H9 (cell line): ENCODE results near the gene CCDC134. TPM values are rescaled to one million over a fixed set of nuclear protein-coding genes. Genes with fewer than 3 reads are reported as not detected.

Experiments
- DNase-seq: peaks from one replicate; pipeline ENCODE4 v3.0.0-alpha.2; 2017
- H2AFZ ChIP-seq: one replicate; pipeline ENCODE4 v1.6.1; 2013; ENCODE audit warnings: mild to moderate bottlenecking, low read length, control low read depth, moderate library complexity
- H2AK5ac ChIP-seq: 2 replicates; pipeline ENCODE4 v1.6.1; 2013; ENCODE audit warnings: low read length, control low read depth, mixed read lengths; ENCODE audit not compliant: insufficient read length
- H2BK120ac ChIP-seq: one replicate; pipeline ENCODE4 v1.6.1; 2013; ENCODE audit warnings: low read depth, mild to moderate bottlenecking, low read length, control low read depth, inconsistent platforms; ENCODE audit not compliant: poor library complexity, severe bottlenecking
- H2BK12ac ChIP-seq: 2 replicates; pipeline ENCODE4 v1.6.1; 2013; ENCODE audit warnings: low read length, control low read depth, mixed read lengths, low read depth; ENCODE audit not compliant: insufficient read length
- H2BK15ac ChIP-seq: 2 replicates; pipeline ENCODE4 v1.6.1; 2013; ENCODE audit warnings: low read depth, low read length, control low read depth
- H2BK20ac ChIP-seq: one replicate; pipeline ENCODE4 v1.6.1; 2013; ENCODE audit warnings: low read depth, mild to moderate bottlenecking, low read length, control low read depth, inconsistent platforms; ENCODE audit not compliant: poor library complexity, severe bottlenecking
- H2BK5ac ChIP-seq: 2 replicates; pipeline ENCODE4 v1.6.1; 2013; ENCODE audit warnings: low read length, control low read depth, mixed read lengths; ENCODE audit not compliant: insufficient read length
- H3K14ac ChIP-seq: 2 replicates; pipeline ENCODE4 v1.6.1; 2013; ENCODE audit warnings: low read length, control low read depth; ENCODE audit not compliant: insufficient read depth
- H3K18ac ChIP-seq: 2 replicates; pipeline ENCODE4 v1.6.1; 2013; ENCODE audit warnings: low read depth, mild to moderate bottlenecking, mixed read lengths, low read length, control low read depth; ENCODE audit not compliant: insufficient read length
- H3K23ac ChIP-seq: 2 replicates; pipeline ENCODE4 v1.6.1; 2013; ENCODE audit warnings: low read length, control low read depth, mixed read lengths, low read depth; ENCODE audit not compliant: insufficient read length
- H3K23me2 ChIP-seq: 2 replicates; pipeline ENCODE4 v1.6.1; 2013; ENCODE audit warnings: low read depth, mild to moderate bottlenecking, mixed read lengths, low read length, control low read depth; ENCODE audit not compliant: insufficient read length, poor library complexity, severe bottlenecking
- H3K27ac ChIP-seq: 2 replicates; pipeline ENCODE4 v1.5.1; 2013; ENCODE audit warnings: low read length, control low read depth, mixed read lengths, low read depth; ENCODE audit not compliant: insufficient read length
- H3K27me3 ChIP-seq: 2 replicates; pipeline ENCODE4 v1.6.1; 2013; ENCODE audit warnings: low read length, control low read depth, inconsistent platforms; ENCODE audit not compliant: insufficient read depth
- H3K4ac ChIP-seq: 2 replicates; pipeline ENCODE4 v1.6.1; 2013; ENCODE audit warnings: low read depth, mild to moderate bottlenecking, control low read depth, inconsistent platforms, low read length, moderate library complexity
- H3K4me1 ChIP-seq: 2 replicates; pipeline ENCODE4 v1.6.1; 2013; ENCODE audit warnings: low read length, control low read depth, inconsistent platforms; ENCODE audit not compliant: insufficient read depth
- H3K4me2 ChIP-seq: 2 replicates; pipeline ENCODE4 v1.6.1; 2013; ENCODE audit warnings: low read length, control low read depth, mixed read lengths; ENCODE audit not compliant: insufficient read length, insufficient read depth
- H3K56ac ChIP-seq: 2 replicates; pipeline ENCODE4 v1.6.1; 2013; ENCODE audit warnings: low read depth, mild to moderate bottlenecking, mixed read lengths, low read length, control low read depth; ENCODE audit not compliant: insufficient read length
- H3K79me1 ChIP-seq: 2 replicates; pipeline ENCODE4 v1.6.1; 2013; ENCODE audit warnings: low read depth, mild to moderate bottlenecking, moderate library complexity, low read length, control low read depth, inconsistent platforms; ENCODE audit not compliant: insufficient read depth, poor library complexity, severe bottlenecking
- H3K79me2 ChIP-seq: 2 replicates; pipeline ENCODE4 v1.6.1; 2013; ENCODE audit warnings: low read length, control low read depth, inconsistent platforms; ENCODE audit not compliant: insufficient read depth
- H3K9ac ChIP-seq: 2 replicates; pipeline ENCODE4 v1.6.1; 2013; ENCODE audit warnings: low read length, control low read depth, mixed read lengths; ENCODE audit not compliant: insufficient read length; ENCODE audit errors: extremely low read depth
- H3K9me3 ChIP-seq: one replicate; pipeline ENCODE4 v1.6.1; 2013; ENCODE audit warnings: low read depth, low read length, inconsistent platforms; ENCODE audit not compliant: control insufficient read depth
- H3T11ph ChIP-seq: one replicate; pipeline ENCODE4 v1.6.1; 2013; ENCODE audit warnings: mild to moderate bottlenecking, low read length, control low read depth, inconsistent platforms
- H4K20me1 ChIP-seq: one replicate; pipeline ENCODE4 v1.6.1; 2013; ENCODE audit not compliant: control insufficient read depth, insufficient read length, insufficient read depth
- H4K5ac ChIP-seq: 2 replicates; pipeline ENCODE4 v1.6.1; 2013; ENCODE audit warnings: low read depth, mild to moderate bottlenecking, mixed read lengths, low read length, control low read depth; ENCODE audit not compliant: insufficient read length
- H4K8ac ChIP-seq: replicated peaks from 2 replicates; pipeline ENCODE4 v1.6.1; 2013; ENCODE audit warnings: low read length, control low read depth, mixed read lengths, low read depth; ENCODE audit not compliant: insufficient read length
- H4K91ac ChIP-seq: 2 replicates; pipeline ENCODE4 v1.6.1; 2013; ENCODE audit warnings: low read depth, mild to moderate bottlenecking, moderate library complexity, mixed read lengths, low read length, control low read depth; ENCODE audit not compliant: insufficient read length
- H3K27ac Mint-ChIP-seq, 3 experiments: 2 replicates in 2 of 3; 3 replicates in 1 of 3; pipeline ENCODE4 v1.8.0; 2020 to 2021; ENCODE audit warnings: mixed read lengths in 3 of 3, mild to moderate bottlenecking in 1 of 3, moderate library complexity in 1 of 3
- H3K27me3 Mint-ChIP-seq: 2 replicates; pipeline ENCODE4 v1.8.0; 2021; ENCODE audit warnings: low read depth, mild to moderate bottlenecking, moderate library complexity, mixed read lengths
- H3K36me3 Mint-ChIP-seq, 3 experiments: 2 replicates in 2 of 3; 3 replicates in 1 of 3; pipeline ENCODE4 v1.8.0; 2020 to 2021; ENCODE audit warnings: low read depth in 3 of 3, mixed read lengths in 3 of 3; ENCODE audit not compliant: insufficient read depth in 1 of 3
- H3K4me1 Mint-ChIP-seq, 2 experiments: 2 replicates each; pipeline ENCODE4 v1.8.0; 2020; ENCODE audit warnings: mixed read lengths in 2 of 2
- H3K4me3 Mint-ChIP-seq, 2 experiments: 2 replicates in 1 of 2; 3 replicates in 1 of 2; pipeline ENCODE4 v1.8.0; 2020 to 2021; ENCODE audit warnings: mild to moderate bottlenecking in 2 of 2, mixed read lengths in 2 of 2, moderate library complexity in 1 of 2
- H3K9me3 Mint-ChIP-seq, 2 experiments: 2 replicates in 1 of 2; 3 replicates in 1 of 2; pipeline ENCODE4 v1.8.0; 2020; ENCODE audit warnings: mild to moderate bottlenecking in 2 of 2, mixed read lengths in 2 of 2, moderate library complexity in 1 of 2
- CTCF ChIP-seq: fragments of 200-600 bp; sonication (generic); conservative IDR thresholded peaks from 3 replicates; pipeline ENCODE4 v1.8.0; 2021; ENCODE audit warnings: antibody characterized with exemption, mild to moderate bottlenecking
- WGBS: extraction: QIAGEN DNeasy Blood & Tissue Kit; methylation state at CpG from one replicate; pipeline ENCODE4 v1.1.7; 2013; ENCODE audit warnings: missing lambda C conversion rate, low lambda C conversion rate, mixed read lengths; ENCODE audit not compliant: insufficient read length; ENCODE audit errors: extremely low coverage; 5-methylcytosine and 5-hydroxymethylcytosine counted together
- total RNA-seq: library from RNA; stranded (reverse); gene quantifications from 2 replicates; pipeline ENCODE4 v1.2.1, GENCODE V29; 2021

The CCDC134 gene
- total RNA-seq, 1 experiment from 2014 or later: 20.7 TPM

- Histone ChIP-seq H2BK5ac (no peak overlapping the region), H3K4ac (no peak overlapping the region), H3T11ph (no peak overlapping the region), H2BK12ac (no peak overlapping the region), H2AFZ (no peak overlapping the region), H3K79me2 (no peaks in the 10 kb centered on the region), H2BK120ac (no peak overlapping the region), H3K9ac (no peak overlapping the region), H2AK5ac (no peak overlapping the region), H2BK20ac (no peak overlapping the region), H3K27ac (no peak overlapping the region), H2BK15ac (no peak overlapping the region), H4K8ac (no peak overlapping the region), H3K9me3 (no peaks in the 10 kb centered on the region), H3K27me3 (no peaks in the 10 kb centered on the region), H4K5ac (no peak overlapping the region), H3K56ac (no peak overlapping the region), H3K79me1 (no peaks in the 10 kb centered on the region), H3K23ac (no peak overlapping the region), H4K91ac (no peak overlapping the region), H3K18ac (no peak overlapping the region), H4K20me1 (no peaks in the 10 kb centered on the region), H3K23me2 (no peaks in the 10 kb centered on the region), H3K14ac (no peak overlapping the region), H3K4me2 (no peak overlapping the region), H3K4me1 (no peaks in the 10 kb centered on the region)
- Mint-ChIP-seq H3K9me3 (no peaks in the 10 kb centered on the region), H3K4me1 (no peaks in the 10 kb centered on the region), H3K36me3 (peaks cover 38 to 85% (median 84%) of the 10 kb centered on the region in 3 experiments; a peak in 6 of 7 replicates), H3K27ac (peak overlapping the region in 1 of 3 experiments; percentile 48; a peak in 2 of 7 replicates), H3K27me3 (no peaks in the 10 kb centered on the region), H3K4me3 (no peak overlapping the region)
- DNase-seq: no peak
- TF ChIP-seq CTCF: no peak
- WGBS: no CpG with 5 or more reads among the region's 2 CpGs
Observed at GRCh38 chr22:41874090-41874489, 73.6 kb downstream of the CCDC134 start.
